ENCODE data around the gene XPO5.
A peak's percentile ranks its signal among the peaks of the same experiment; 100 is the strongest.

The XPO5 gene

GRCh38 chr6:43520097-43520496, 55.7 kb downstream of the XPO5 start:
- Mint-ChIP-seq H3K36me3 (peaks cover 14% of the 10 kb centered on the region), H3K4me1 (peaks cover 11% of the 10 kb centered on the region), H3K9me3 (no peaks in the 10 kb centered on the region), H3K27me3 (no peaks in the 10 kb centered on the region), H3K27ac (no peak overlapping the region), H3K4me3 (no peak overlapping the region)
- ATAC-seq (ENCODE audit: low read depth) (no peak), DNase-seq (ENCODE audit: low spot score in 2 of 2) (no peak)

- no peaks in the 10 kb centered on the region for H3K27me3 Mint-ChIP-seq
- H3K4me3 Mint-ChIP-seq: no peak overlapping the region
- H3K27ac Mint-ChIP-seq: no peak overlapping the region
- ATAC-seq (ENCODE audit: low read depth) (no peak), DNase-seq (ENCODE audit: low spot score in 2 of 2) (no peak)
- peaks cover 16% of the 10 kb centered on the region for H3K36me3 Mint-ChIP-seq
- H3K9me3 Mint-ChIP-seq: no peaks in the 10 kb centered on the region
- H3K4me1 Mint-ChIP-seq: peaks cover 16% of the 10 kb centered on the region
Measured at GRCh38 chr6:43517505-43518357, 58.1 kb downstream of the XPO5 start.

- Mint-ChIP-seq H3K4me1 (peaks cover 16% of the 10 kb centered on the region), H3K36me3 (peaks cover 17% of the 10 kb centered on the region), H3K27ac (no peak within 1 kb of the TSS), H3K4me3 (no peak within 1 kb of the TSS), H3K9me3 (no peaks in the 10 kb centered on the region), H3K27me3 (no peaks in the 10 kb centered on the region)
- peak; percentile 95 for ATAC-seq (ENCODE audit: low read depth)
- DNase-seq (ENCODE audit: low spot score in 2 of 2): peak; percentile 89 to 96
Measured at GRCh38 chr6:43516697-43517504, 58.9 kb downstream of the XPO5 start, which contains the start of the genes POLR1C and YIPF3. Gene POLR1C, plus strand, starts transcription at chr6:43517089. Its CDS starts 21 bp downstream, at chr6:43517110. Gene YIPF3, minus strand, starts transcription at chr6:43516926. Its CDS starts 119 bp downstream, at chr6:43516807.

- Mint-ChIP-seq H3K27ac (no peak overlapping the region), H3K36me3 (peaks cover 19% of the 10 kb centered on the region), H3K27me3 (no peaks in the 10 kb centered on the region), H3K4me3 (no peak overlapping the region), H3K9me3 (no peaks in the 10 kb centered on the region), H3K4me1 (peaks cover 19% of the 10 kb centered on the region)
- DNase-seq (ENCODE audit: low spot score in 2 of 2) (no peak), ATAC-seq (ENCODE audit: low read depth) (peak; percentile 3)
Measured at GRCh38 chr6:43516367-43516696, 59.5 kb downstream of the XPO5 start.

- H3K9me3 Mint-ChIP-seq: no peaks in the 10 kb centered on the region
- H3K4me1 Mint-ChIP-seq: peaks cover 19% of the 10 kb centered on the region
- no peak for DNase-seq (ENCODE audit: low spot score in 2 of 2)
- H3K36me3 Mint-ChIP-seq: peaks cover 19% of the 10 kb centered on the region
- no peak overlapping the region for H3K4me3 Mint-ChIP-seq
- H3K27me3 Mint-ChIP-seq: no peaks in the 10 kb centered on the region
- ATAC-seq (ENCODE audit: low read depth): no peak
- H3K27ac Mint-ChIP-seq: no peak overlapping the region
Measured at GRCh38 chr6:43515808-43516207, 60.0 kb downstream of the XPO5 start.

- Mint-ChIP-seq H3K4me1 (peaks cover 30% of the 10 kb centered on the region), H3K9me3 (no peaks in the 10 kb centered on the region), H3K4me3 (no peak overlapping the region), H3K27ac (peak overlapping the region; percentile 37), H3K36me3 (peaks cover 17% of the 10 kb centered on the region), H3K27me3 (peaks cover 8% of the 10 kb centered on the region)
- DNase-seq (ENCODE audit: low spot score in 2 of 2): no peak
- ATAC-seq (ENCODE audit: low read depth): no peak
Measured at GRCh38 chr6:43511824-43512415, 63.9 kb downstream of the XPO5 start.

GRCh38 chr6:43510827-43511163, 65.0 kb downstream of the XPO5 start:
- H3K27me3 Mint-ChIP-seq: peaks cover 8% of the 10 kb centered on the region
- peaks cover 15% of the 10 kb centered on the region for H3K36me3 Mint-ChIP-seq
- peaks cover 24% of the 10 kb centered on the region for H3K4me1 Mint-ChIP-seq
- H3K4me3 Mint-ChIP-seq: peak overlapping the region; percentile 78
- no peak for DNase-seq (ENCODE audit: low spot score in 2 of 2)
- peak overlapping the region; percentile 68 for H3K27ac Mint-ChIP-seq
- no peak for ATAC-seq (ENCODE audit: low read depth)
- no peaks in the 10 kb centered on the region for H3K9me3 Mint-ChIP-seq

- Mint-ChIP-seq H3K4me1 (peaks cover 20% of the 10 kb centered on the region), H3K36me3 (peaks cover 13% of the 10 kb centered on the region), H3K9me3 (no peaks in the 10 kb centered on the region), H3K27me3 (peaks cover 8% of the 10 kb centered on the region), H3K4me3 (peak within 1 kb of the TSS; percentile 86), H3K27ac (peak within 1 kb of the TSS; percentile 68)
- ATAC-seq (ENCODE audit: low read depth) (peak; percentile 83), DNase-seq (ENCODE audit: low spot score in 2 of 2) (peak; percentile 76 to 93)
Measured at GRCh38 chr6:43509984-43510826, 65.6 kb downstream of the XPO5 start, which contains the start of gene LRRC73. Gene LRRC73, minus strand, starts transcription at chr6:43510346. Its CDS starts 561 bp downstream, at chr6:43509785.

- Mint-ChIP-seq H3K36me3 (peaks cover 11% of the 10 kb centered on the region), H3K4me3 (peak overlapping the region; percentile 86)
- ATAC-seq (ENCODE audit: low read depth): no peak
Measured at GRCh38 chr6:43509142-43509983, 66.5 kb downstream of the XPO5 start.

GRCh38 chr6:43508481-43509141, 67.2 kb downstream of the XPO5 start:
- Mint-ChIP-seq H3K4me3 (peak overlapping the region; percentile 86), H3K9me3 (no peaks in the 10 kb centered on the region), H3K4me1 (peaks cover 16% of the 10 kb centered on the region), H3K36me3 (peaks cover 14% of the 10 kb centered on the region), H3K27me3 (peaks cover 8% of the 10 kb centered on the region), H3K27ac (peak overlapping the region; percentile 45)
- no peak for DNase-seq (ENCODE audit: low spot score in 2 of 2)
- ATAC-seq (ENCODE audit: low read depth): no peak

More at GRCh38 chr6:43509142-43509983, 66.5 kb downstream of the XPO5 start:
- no peaks in the 10 kb centered on the region for H3K9me3 Mint-ChIP-seq
- peaks cover 16% of the 10 kb centered on the region for H3K4me1 Mint-ChIP-seq
- peak in 1 of 2 donors; percentile 40 for DNase-seq (ENCODE audit: low spot score in 2 of 2)
- peak overlapping the region; percentile 45 for H3K27ac Mint-ChIP-seq
- peaks cover 8% of the 10 kb centered on the region for H3K27me3 Mint-ChIP-seq

GRCh38 chr6:43506667-43507471, 69.0 kb downstream of the XPO5 start:
- H3K4me1 Mint-ChIP-seq: peaks cover 14% of the 10 kb centered on the region
- no peaks in the 10 kb centered on the region for H3K9me3 Mint-ChIP-seq
- no peak overlapping the region for H3K4me3 Mint-ChIP-seq
- no peak overlapping the region for H3K27ac Mint-ChIP-seq
- ATAC-seq (ENCODE audit: low read depth): peak; percentile 66
- peak; percentile 83 to 87 for DNase-seq (ENCODE audit: low spot score in 2 of 2)
- H3K27me3 Mint-ChIP-seq: peaks cover 8% of the 10 kb centered on the region
- peaks cover 11% of the 10 kb centered on the region for H3K36me3 Mint-ChIP-seq

- H3K36me3 Mint-ChIP-seq: peaks cover 11% of the 10 kb centered on the region
- ATAC-seq (ENCODE audit: low read depth) (no peak), DNase-seq (ENCODE audit: low spot score in 2 of 2) (no peak)
- H3K27ac Mint-ChIP-seq: no peak overlapping the region
- peaks cover 8% of the 10 kb centered on the region for H3K27me3 Mint-ChIP-seq
- no peak overlapping the region for H3K4me3 Mint-ChIP-seq
- H3K4me1 Mint-ChIP-seq: peaks cover 11% of the 10 kb centered on the region
- no peaks in the 10 kb centered on the region for H3K9me3 Mint-ChIP-seq
Measured at GRCh38 chr6:43506171-43506570, 69.7 kb downstream of the XPO5 start.
